Calu3 (cell line): ENCODE data around the gene MICALL1. TPM values are rescaled to one million over a fixed set of nuclear protein-coding genes. Genes with fewer than 3 reads are reported as not detected.

Source experiments
- BruUV-seq: library from RNA; stranded (reverse); fragments of 400-500 nt; replicated peaks from 2 replicates; lab custom pipeline; 2021; lab: Mats Ljungman, UMichigan
- CTCF ChIA-PET: fragments of 300-600 bp; sonication (Branson Sonifier 250); formaldehyde crosslinking; loops from one replicate; lab custom pipeline; 2022; ENCODE audit warnings: antibody characterized with exemption; lab: Charles Lee
- DNase-seq: peaks from one replicate; pipeline ENCODE4 v3.0.0; 2022
- H3K27ac Mint-ChIP-seq: one replicate; pipeline ENCODE4 v1.8.0; 2022; ENCODE audit warnings: mixed read lengths; ENCODE audit not compliant: unreplicated experiment
- H3K27me3 Mint-ChIP-seq: one replicate; pipeline ENCODE4 v1.8.0; 2022; ENCODE audit warnings: mixed read lengths; ENCODE audit not compliant: unreplicated experiment
- H3K36me3 Mint-ChIP-seq: one replicate; pipeline ENCODE4 v1.8.0; 2022; ENCODE audit warnings: mild to moderate bottlenecking, moderate library complexity, mixed read lengths; ENCODE audit not compliant: insufficient read depth, unreplicated experiment
- H3K4me1 Mint-ChIP-seq: one replicate; pipeline ENCODE4 v1.8.0; 2022; ENCODE audit warnings: mild to moderate bottlenecking, low read depth, mixed read lengths; ENCODE audit not compliant: unreplicated experiment
- H3K4me3 Mint-ChIP-seq: one replicate; pipeline ENCODE4 v1.8.0; 2022; ENCODE audit warnings: mild to moderate bottlenecking, low read depth, moderate library complexity, mixed read lengths; ENCODE audit not compliant: unreplicated experiment
- H3K9me3 Mint-ChIP-seq: one replicate; pipeline ENCODE4 v1.8.0; 2022; ENCODE audit warnings: low read depth, mixed read lengths; ENCODE audit not compliant: unreplicated experiment
- intact Hi-C: fragments of 100-400 bp; cut with micrococcal nuclease; formaldehyde crosslinking; loops from one replicate; pipeline ENCODE4 v1.10.0; 2022; ENCODE audit not compliant: unreplicated experiment
- total RNA-seq: library from RNA; stranded (reverse); gene quantifications from 2 replicates; pipeline ENCODE4 v1.2.3, GENCODE V29; 2022
- TF ChIP-seq, protein P1 (sequence below): fragments of 200-600 bp; IDR thresholded peaks from one replicate; pipeline ENCODE4 v1.8.0; 2022; ENCODE audit warnings: antibody characterized with exemption; ENCODE audit not compliant: unreplicated experiment

Gene MICALL1
- total RNA-seq, 1 experiment from 2014 or later = 69.7 TPM

DNA sequence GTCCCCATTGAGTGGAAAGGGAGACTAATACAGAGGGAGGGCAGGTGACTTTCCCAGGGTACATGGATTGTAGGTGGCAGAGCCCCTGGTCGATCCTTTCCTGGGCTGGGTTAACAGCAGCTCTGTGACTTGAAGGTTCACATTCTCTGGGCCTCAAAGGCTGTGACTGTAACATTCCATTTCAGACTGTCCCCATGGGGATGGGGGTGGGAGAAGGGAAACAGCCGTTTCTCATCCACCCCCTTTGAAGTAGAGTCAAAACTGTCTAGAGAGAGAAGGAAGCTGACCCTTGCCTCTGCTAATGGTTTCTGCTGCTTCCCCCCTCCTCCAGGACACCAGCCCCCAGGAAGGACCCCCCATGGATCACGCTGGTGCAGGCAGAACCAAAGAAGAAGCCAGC lies 19.2 kb downstream of the MICALL1 start:
- no peak for DNase-seq
- CTCF ChIA-PET = no interaction called here
- Mint-ChIP-seq H3K27me3 (no peaks in the 10 kb centered on the region), H3K9me3 (no peaks in the 10 kb centered on the region), H3K36me3 (peaks cover 67% of the 10 kb centered on the region), H3K4me1 (no peaks in the 10 kb centered on the region), H3K27ac (no peak overlapping the region), H3K4me3 (no peak overlapping the region)
- BruUV-seq = no TSS peak
- TF ChIP-seq, protein P1, sequence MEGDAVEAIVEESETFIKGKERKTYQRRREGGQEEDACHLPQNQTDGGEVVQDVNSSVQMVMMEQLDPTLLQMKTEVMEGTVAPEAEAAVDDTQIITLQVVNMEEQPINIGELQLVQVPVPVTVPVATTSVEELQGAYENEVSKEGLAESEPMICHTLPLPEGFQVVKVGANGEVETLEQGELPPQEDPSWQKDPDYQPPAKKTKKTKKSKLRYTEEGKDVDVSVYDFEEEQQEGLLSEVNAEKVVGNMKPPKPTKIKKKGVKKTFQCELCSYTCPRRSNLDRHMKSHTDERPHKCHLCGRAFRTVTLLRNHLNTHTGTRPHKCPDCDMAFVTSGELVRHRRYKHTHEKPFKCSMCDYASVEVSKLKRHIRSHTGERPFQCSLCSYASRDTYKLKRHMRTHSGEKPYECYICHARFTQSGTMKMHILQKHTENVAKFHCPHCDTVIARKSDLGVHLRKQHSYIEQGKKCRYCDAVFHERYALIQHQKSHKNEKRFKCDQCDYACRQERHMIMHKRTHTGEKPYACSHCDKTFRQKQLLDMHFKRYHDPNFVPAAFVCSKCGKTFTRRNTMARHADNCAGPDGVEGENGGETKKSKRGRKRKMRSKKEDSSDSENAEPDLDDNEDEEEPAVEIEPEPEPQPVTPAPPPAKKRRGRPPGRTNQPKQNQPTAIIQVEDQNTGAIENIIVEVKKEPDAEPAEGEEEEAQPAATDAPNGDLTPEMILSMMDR = no peak
- intact Hi-C loops = no loop called here

DNA sequence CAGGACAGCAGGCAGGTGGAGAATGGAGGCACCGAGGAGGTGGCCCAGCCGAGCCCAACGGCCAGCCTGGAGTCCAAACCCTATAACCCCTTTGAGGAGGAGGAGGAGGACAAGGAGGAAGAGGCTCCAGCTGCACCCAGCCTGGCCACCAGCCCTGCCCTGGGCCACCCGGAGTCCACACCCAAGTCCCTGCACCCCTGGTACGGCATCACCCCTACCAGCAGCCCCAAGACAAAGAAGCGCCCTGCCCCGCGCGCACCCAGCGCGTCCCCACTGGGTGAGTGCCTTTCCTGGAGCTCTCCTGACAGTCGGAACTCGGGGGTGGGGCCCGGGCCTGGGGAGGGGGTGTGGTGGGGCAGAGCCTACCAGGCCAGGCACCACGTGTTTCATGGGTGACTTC lies 19.7 kb downstream of the MICALL1 start:
- intact Hi-C loops = no loop called here
- DNase-seq = no peak
- Mint-ChIP-seq H3K9me3 (no peaks in the 10 kb centered on the region), H3K4me3 (no peak overlapping the region), H3K27ac (no peak overlapping the region), H3K4me1 (no peaks in the 10 kb centered on the region), H3K36me3 (peaks cover 63% of the 10 kb centered on the region), H3K27me3 (no peaks in the 10 kb centered on the region)
- TF ChIP-seq, protein P1 = no peak
- CTCF ChIA-PET = no interaction called here
- BruUV-seq = no TSS peak

DNA sequence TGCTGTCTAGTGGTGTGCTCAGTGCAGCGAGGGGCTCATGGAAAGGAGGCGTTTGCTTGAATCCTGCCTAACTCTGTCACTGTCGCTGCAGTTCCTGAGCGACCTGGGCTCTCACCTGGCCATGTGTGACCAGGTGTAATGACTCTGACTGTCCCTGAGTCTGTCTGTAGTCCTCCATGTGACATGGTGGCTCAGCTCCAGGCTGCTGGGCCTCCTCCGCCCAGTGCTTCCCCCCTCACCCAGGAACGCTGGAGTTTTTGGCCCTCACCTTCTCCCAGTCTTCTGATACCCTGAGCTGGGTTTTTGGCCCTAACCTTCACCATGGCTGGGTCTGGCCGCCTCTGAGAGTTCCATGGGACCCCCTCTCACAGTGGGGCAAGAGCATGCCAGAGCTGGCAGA lies 20.3 kb downstream of the MICALL1 start:
- CTCF ChIA-PET = no interaction called here
- no peaks in the 10 kb centered on the region for H3K9me3 Mint-ChIP-seq
- H3K4me3 Mint-ChIP-seq = no peak overlapping the region
- no TSS peak for BruUV-seq
- TF ChIP-seq, protein P1 = no peak
- DNase-seq = no peak
- intact Hi-C loops = no loop called here
- H3K4me1 Mint-ChIP-seq = no peaks in the 10 kb centered on the region
- no peaks in the 10 kb centered on the region for H3K27me3 Mint-ChIP-seq
- no peak overlapping the region for H3K27ac Mint-ChIP-seq
- peaks cover 57% of the 10 kb centered on the region for H3K36me3 Mint-ChIP-seq

DNA sequence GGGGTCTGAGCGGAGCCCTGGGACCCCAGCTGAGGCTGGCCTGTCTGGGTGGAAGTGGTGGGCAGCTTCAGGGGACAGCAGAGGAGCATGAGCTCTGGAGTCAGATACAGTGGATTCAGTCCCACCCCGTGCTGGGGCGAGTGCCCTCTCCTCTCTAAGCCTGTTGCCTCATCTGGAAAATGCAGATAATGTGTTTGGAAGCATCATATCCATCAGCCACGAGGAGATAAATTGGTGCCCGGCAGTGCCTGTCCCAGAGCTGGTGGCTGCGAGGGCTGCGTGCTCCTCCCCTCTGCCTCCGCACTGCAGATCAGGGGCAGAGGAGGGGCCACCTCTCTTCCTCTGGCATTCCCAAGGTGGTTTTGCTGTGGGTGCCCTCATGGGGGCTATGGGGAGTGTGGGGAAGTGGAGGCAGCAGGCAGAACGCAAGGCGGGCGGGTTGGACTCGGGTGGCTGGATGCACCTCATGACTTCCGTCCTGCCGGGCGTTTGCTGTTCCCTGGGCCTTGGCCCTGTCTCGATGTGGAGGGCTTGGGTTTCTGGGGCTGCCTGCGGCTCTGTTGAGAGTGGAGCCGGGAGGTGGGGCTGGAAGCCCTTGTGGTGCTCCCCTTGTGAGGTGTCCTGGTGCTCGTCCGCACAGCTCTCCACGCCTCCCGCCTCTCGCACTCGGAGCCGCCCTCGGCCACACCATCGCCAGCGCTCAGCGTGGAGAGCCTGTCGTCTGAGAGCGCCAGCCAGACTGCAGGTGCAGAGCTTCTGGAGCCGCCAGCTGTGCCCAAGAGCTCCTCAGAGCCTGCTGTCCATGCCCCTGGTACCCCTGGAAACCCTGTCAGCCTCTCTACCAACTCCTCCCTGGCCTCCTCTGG lies 20.9 kb downstream of the MICALL1 start:
- CTCF ChIA-PET = no interaction called here
- Mint-ChIP-seq H3K27ac (no peak overlapping the region), H3K4me1 (no peaks in the 10 kb centered on the region), H3K4me3 (no peak overlapping the region), H3K27me3 (no peaks in the 10 kb centered on the region), H3K9me3 (no peaks in the 10 kb centered on the region), H3K36me3 (peaks cover 51% of the 10 kb centered on the region)
- no peak for DNase-seq
- intact Hi-C loops = no loop called here
- BruUV-seq = no TSS peak
- TF ChIP-seq, protein P1 = no peak
